ENCODE data around the gene CELF4.

Gene CELF4

DNA sequence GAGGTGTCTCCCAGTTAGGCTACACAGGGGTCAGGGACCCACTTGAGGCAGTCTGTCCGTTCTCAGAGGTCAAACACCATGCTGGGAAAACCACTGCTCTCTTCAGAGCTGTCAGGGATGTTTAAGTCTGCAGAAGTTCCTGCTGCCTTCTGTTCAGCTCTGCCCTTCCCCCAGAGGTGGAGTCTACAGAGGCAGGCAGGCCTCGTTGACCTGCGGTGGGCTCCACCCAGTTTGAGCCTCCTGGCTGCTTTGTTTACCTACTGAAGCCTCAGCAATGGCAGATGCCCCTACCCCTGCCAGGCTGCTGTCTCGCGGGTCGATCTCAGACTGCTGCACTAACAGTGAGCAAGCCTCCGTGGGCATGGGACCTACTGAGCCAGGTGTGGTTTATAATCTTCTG, 346.3 kb downstream of the CELF4 start:
- DNase-seq (ENCODE audit: insufficient read length, low spot score): no peak
- FAIRE-seq: no peak

DNA sequence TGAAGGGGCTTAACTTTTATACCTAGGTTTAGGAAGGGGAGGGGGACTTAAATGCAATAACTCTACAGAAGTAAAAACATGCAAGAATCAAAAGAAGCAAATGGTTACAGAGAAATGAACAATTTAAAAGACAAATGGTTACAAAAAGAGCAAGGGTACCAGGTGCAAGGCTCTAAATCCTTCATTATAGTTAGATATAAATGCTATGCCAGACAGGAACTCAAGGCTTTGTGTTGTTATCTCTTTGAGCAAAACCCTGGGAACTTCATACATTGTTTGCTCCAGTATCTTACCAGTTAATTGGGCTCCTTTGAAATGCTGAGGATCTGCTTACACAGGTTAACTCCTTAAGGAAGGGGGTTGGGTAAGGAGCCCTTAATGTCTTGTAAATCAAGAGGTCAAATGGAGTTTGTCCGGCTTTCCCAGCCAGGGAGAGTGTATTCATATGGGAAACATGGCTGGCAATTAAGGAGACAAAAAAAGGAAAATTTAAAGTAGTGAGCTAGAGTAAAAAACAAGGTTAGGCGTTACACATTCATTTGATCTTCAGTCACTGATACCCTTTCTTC, 347.5 kb downstream of the CELF4 start:
- DNase-seq (ENCODE audit: insufficient read length, low spot score) (no peak), FAIRE-seq (no peak)

DNA sequence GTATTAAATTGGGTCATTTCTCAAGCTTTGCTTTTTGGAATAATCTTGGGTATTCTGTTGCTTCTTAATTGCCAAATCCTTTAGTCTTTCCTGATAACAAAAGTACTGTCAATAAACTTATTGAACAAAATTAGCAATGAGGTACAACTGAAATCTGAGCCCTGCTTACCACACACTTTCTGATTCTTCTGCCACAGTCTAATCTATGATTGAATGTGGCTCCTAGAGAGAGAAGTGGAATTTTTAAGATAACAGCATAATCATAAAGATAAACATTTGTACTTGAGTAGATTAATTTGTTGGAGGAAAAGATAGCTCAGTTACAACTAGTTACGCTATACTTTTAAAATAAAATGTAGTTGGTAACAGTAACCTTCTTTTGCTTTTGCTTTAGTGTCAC, 354.8 kb downstream of the CELF4 start:
- DNase-seq (ENCODE audit: insufficient read length, low spot score): no peak
- FAIRE-seq: no peak

DNA sequence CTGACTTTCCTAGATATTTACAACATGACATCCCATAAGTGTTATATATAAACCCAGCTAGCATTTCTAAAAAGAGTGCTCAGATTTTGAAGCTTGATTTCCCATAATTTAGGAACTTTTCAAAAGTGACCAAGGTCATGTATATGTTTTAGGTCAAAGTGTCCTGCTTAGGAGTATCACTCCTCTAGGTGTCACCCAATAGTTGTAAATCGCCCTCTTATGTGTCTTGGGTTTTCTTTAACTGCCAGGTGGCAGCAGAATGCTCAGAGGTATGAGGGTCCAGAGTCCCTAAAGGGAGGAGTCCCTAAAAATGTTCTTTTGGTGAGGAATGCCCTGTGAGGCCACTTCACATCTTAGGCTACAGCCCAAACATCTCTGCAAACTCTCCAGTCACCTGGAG, 358.3 kb downstream of the CELF4 start:
- FAIRE-seq: no peak
- no peak for DNase-seq (ENCODE audit: insufficient read length, low spot score)

DNA sequence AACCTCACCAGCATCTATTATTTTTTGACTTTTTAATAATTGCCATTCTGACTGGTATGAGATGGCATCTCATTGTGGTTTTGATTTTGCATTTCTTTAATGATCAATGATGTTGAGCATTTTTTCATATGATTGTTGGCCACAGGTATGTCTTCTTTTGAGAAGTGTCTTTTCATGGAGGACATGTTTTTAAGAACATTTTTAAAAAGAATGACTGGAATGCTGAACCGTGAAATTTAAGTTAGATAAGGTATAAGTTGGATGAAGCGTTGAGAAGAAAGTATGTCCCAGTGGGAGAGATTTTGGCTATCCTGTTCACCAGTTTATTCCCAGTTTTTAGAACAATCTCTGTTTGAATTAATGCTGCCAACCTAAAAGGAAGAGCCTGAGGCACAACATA, 365.9 kb downstream of the CELF4 start:
- no peak for DNase-seq (ENCODE audit: insufficient read length, low spot score)
- no peak for FAIRE-seq
